Neural progenitor cell (in vitro differentiated cells): Measurements from ENCODE around the gene PCNX2.

ENCODE experiments used
- CTCF ChIP-seq: fragments of 200-600 bp; sonication (generic); IDR thresholded peaks from 2 replicates; pipeline ENCODE4 v1.5.1; 2017; ENCODE audit warnings: antibody characterized with exemption, mild to moderate bottlenecking
- EZH2 ChIP-seq: fragments of 200-600 bp; sonication (generic); IDR thresholded peaks from 2 replicates; pipeline ENCODE4 v1.6.1; 2017; ENCODE audit warnings: antibody characterized with exemption, mild to moderate bottlenecking, moderate library complexity

- TF ChIP-seq CTCF (no peak), EZH2 (no peak)
Observed at GRCh38 chr1:232980355-232980978, 315.1 kb downstream of the PCNX2 start.
